Measurements from ENCODE around the gene PALLD.

PALLD gene

GRCh38 chr4:168662297-168662984, 165.6 kb downstream of the PALLD start:
- no peak for TF ChIP-seq CTCF (IDR thresholded peaks at IDR 0.05; ENCODE audit: control insufficient read depth, insufficient read depth, low read depth, low read length, missing control alignments)
- no peak for DNase-seq (ENCODE audit: low read depth)
- H3K4me3 ChIP-seq (ENCODE audit: control insufficient read depth, low read depth, low read length) = no peak overlapping the region

GRCh38 chr4:168664242-168664891, 167.5 kb downstream of the PALLD start:
- DNase-seq (ENCODE audit: low read depth) = no peak
- TF ChIP-seq CTCF (IDR thresholded peaks at IDR 0.05; ENCODE audit: control insufficient read depth, insufficient read depth, low read depth, low read length, missing control alignments) = no peak

GRCh38 chr4:168666531-168666930, 169.7 kb downstream of the PALLD start:
- TF ChIP-seq CTCF (IDR thresholded peaks at IDR 0.05; ENCODE audit: control insufficient read depth, insufficient read depth, low read depth, low read length, missing control alignments) = no peak
- H3K4me3 ChIP-seq (ENCODE audit: control insufficient read depth, low read depth, low read length) = no peak overlapping the region
- peak; percentile 43 for DNase-seq (ENCODE audit: low read depth)

More at GRCh38 chr4:168664242-168664891, 167.5 kb downstream of the PALLD start:
- H3K4me3 ChIP-seq (ENCODE audit: control insufficient read depth, low read depth, low read length) = no peak overlapping the region

GRCh38 chr4:168667376-168667775, 170.5 kb downstream of the PALLD start:
- no peak for DNase-seq (ENCODE audit: low read depth)
- H3K4me3 ChIP-seq (ENCODE audit: control insufficient read depth, low read depth, low read length) = no peak overlapping the region
- no peak for TF ChIP-seq CTCF (IDR thresholded peaks at IDR 0.05; ENCODE audit: control insufficient read depth, insufficient read depth, low read depth, low read length, missing control alignments)

- no peak for TF ChIP-seq CTCF (IDR thresholded peaks at IDR 0.05; ENCODE audit: control insufficient read depth, insufficient read depth, low read depth, low read length, missing control alignments)
- DNase-seq (ENCODE audit: low read depth) = no peak
These were observed 171.1 kb downstream of the PALLD start for GRCh38 chr4:168667921-168668320.

GRCh38 chr4:168673476-168673875, 176.6 kb downstream of the PALLD start:
- no peak for TF ChIP-seq CTCF (IDR thresholded peaks at IDR 0.05; ENCODE audit: control insufficient read depth, insufficient read depth, low read depth, low read length, missing control alignments)
- no peak for DNase-seq (ENCODE audit: low read depth)
- H3K4me3 ChIP-seq (ENCODE audit: control insufficient read depth, low read depth, low read length) = no peak overlapping the region

More at GRCh38 chr4:168667921-168668320, 171.1 kb downstream of the PALLD start:
- H3K4me3 ChIP-seq (ENCODE audit: control insufficient read depth, low read depth, low read length) = no peak overlapping the region
